ENCODE measurements around the gene PIPOX. TPM values are rescaled to one million over a fixed set of nuclear protein-coding genes. Genes with fewer than 3 reads are reported as not detected.

The PIPOX gene
- polyA plus RNA-seq, 3 donors, result 0.30 to 0.56 TPM; not detected in 1

- no peak overlapping the region for H2AFZ ChIP-seq (ENCODE audit: insufficient read depth, low read depth, low read length, poor library complexity, severe bottlenecking)
- H3K79me2 ChIP-seq (ENCODE audit: insufficient read depth, low read length), result no peaks in the 10 kb centered on the region
- no peaks in the 10 kb centered on the region for H3K27me3 ChIP-seq (ENCODE audit: control insufficient read depth in 2 of 2, insufficient read depth in 2 of 2, low read length in 2 of 2)
- 100% methylated on average over 3 of the region's 10 CpGs for WGBS (ENCODE audit: insufficient coverage)
- no peaks in the 10 kb centered on the region for H3K9me3 Mint-ChIP-seq
- no peak for TF ChIP-seq CTCF (IDR thresholded peaks at IDR 0.05)
- H4K20me1 ChIP-seq (ENCODE audit: insufficient read depth, low read length), result no peaks in the 10 kb centered on the region
- peaks cover 27% of the 10 kb centered on the region for H3K4me1 Mint-ChIP-seq
- H3K4me3 ChIP-seq (replicated peaks in 1 of 3; ENCODE audit: low read depth in 2 of 3, low read length in 3 of 3), result no peak overlapping the region
- H3K36me3 ChIP-seq (replicated peaks in 1 of 2; ENCODE audit: control insufficient read depth in 1 of 2, insufficient read depth in 2 of 2, low read length in 2 of 2), result no peaks in the 10 kb centered on the region
- intact Hi-C loops (cut with micrococcal nuclease), result no loop called here
- H3K4me2 ChIP-seq (replicated peaks; ENCODE audit: extremely low read depth, low read length, poor library complexity, severe bottlenecking), result no peak overlapping the region
- H3K27me3 Mint-ChIP-seq (ENCODE audit: low read depth in 3 of 3), result peaks cover 1 to 8% (median 2%) of the 10 kb centered on the region in 3 donors
- no peak overlapping the region for H3K4me3 Mint-ChIP-seq
- no peaks in the 10 kb centered on the region for H3K9me3 ChIP-seq (replicated peaks in 1 of 2; ENCODE audit: control insufficient read depth in 1 of 2, insufficient read depth in 1 of 2, low read length in 2 of 2)
- H3K36me3 Mint-ChIP-seq, result peaks cover 0 to 7% of the 10 kb centered on the region in 2 donors
- no peak for DNase-seq
- no peak overlapping the region for H3K9ac ChIP-seq (ENCODE audit: insufficient read depth, low read length, poor library complexity, severe bottlenecking)
- H3K27ac ChIP-seq (ENCODE audit: low read depth in 1 of 2, low read length in 2 of 2), result no peak overlapping the region
- peaks cover 27 to 28% of the 10 kb centered on the region in 2 donors for H3K4me1 ChIP-seq (ENCODE audit: control insufficient read depth in 1 of 2, insufficient read depth in 2 of 2, low read length in 2 of 2)
- H3K27ac Mint-ChIP-seq, result peak overlapping the region in 1 of 7 donors; percentile 21
Observed at GRCh38 chr17:29048440-29049368, 5.8 kb downstream of the PIPOX start.

- Histone ChIP-seq H3K4me2 (replicated peaks; ENCODE audit: extremely low read depth, low read length, poor library complexity, severe bottlenecking) (no peak overlapping the region), H3K27me3 (ENCODE audit: control insufficient read depth in 2 of 2, insufficient read depth in 2 of 2, low read length in 2 of 2) (no peaks in the 10 kb centered on the region), H3K9me3 (replicated peaks in 1 of 2; ENCODE audit: control insufficient read depth in 1 of 2, insufficient read depth in 1 of 2, low read length in 2 of 2) (no peaks in the 10 kb centered on the region), H3K27ac (ENCODE audit: low read depth in 1 of 2, low read length in 2 of 2) (no peak overlapping the region), H3K4me3 (replicated peaks in 1 of 3; ENCODE audit: low read depth in 2 of 3, low read length in 3 of 3) (no peak overlapping the region), H3K9ac (ENCODE audit: insufficient read depth, low read length, poor library complexity, severe bottlenecking) (no peak overlapping the region), H3K36me3 (replicated peaks in 1 of 2; ENCODE audit: control insufficient read depth in 1 of 2, insufficient read depth in 2 of 2, low read length in 2 of 2) (no peaks in the 10 kb centered on the region), H4K20me1 (ENCODE audit: insufficient read depth, low read length) (no peaks in the 10 kb centered on the region), H3K79me2 (ENCODE audit: insufficient read depth, low read length) (no peaks in the 10 kb centered on the region), H2AFZ (ENCODE audit: insufficient read depth, low read depth, low read length, poor library complexity, severe bottlenecking) (no peak overlapping the region), H3K4me1 (ENCODE audit: control insufficient read depth in 1 of 2, insufficient read depth in 2 of 2, low read length in 2 of 2) (peaks cover 18 to 19% of the 10 kb centered on the region in 2 donors)
- peaks cover 0 to 3% of the 10 kb centered on the region in 2 donors for H3K36me3 Mint-ChIP-seq
- H3K27me3 Mint-ChIP-seq (ENCODE audit: low read depth in 3 of 3), result peaks cover 1 to 8% (median 2%) of the 10 kb centered on the region in 3 donors
- H3K4me3 Mint-ChIP-seq, result no peak overlapping the region
- intact Hi-C loops (cut with micrococcal nuclease), result no loop called here
- no peak overlapping the region for H3K27ac Mint-ChIP-seq
- H3K4me1 Mint-ChIP-seq, result peaks cover 18% of the 10 kb centered on the region
- 100% methylated on average over 6 of the region's 11 CpGs for WGBS (ENCODE audit: insufficient coverage)
- TF ChIP-seq CTCF (IDR thresholded peaks at IDR 0.05), result no peak
- no peak for DNase-seq
- H3K9me3 Mint-ChIP-seq, result peaks cover 0 to 1% (median 0%) of the 10 kb centered on the region in 7 donors
Observed at GRCh38 chr17:29049541-29050145, 6.7 kb downstream of the PIPOX start.

Data from CD14-positive monocyte (primary cell).